Measurements from ENCODE around the gene ALG12.

DNA sequence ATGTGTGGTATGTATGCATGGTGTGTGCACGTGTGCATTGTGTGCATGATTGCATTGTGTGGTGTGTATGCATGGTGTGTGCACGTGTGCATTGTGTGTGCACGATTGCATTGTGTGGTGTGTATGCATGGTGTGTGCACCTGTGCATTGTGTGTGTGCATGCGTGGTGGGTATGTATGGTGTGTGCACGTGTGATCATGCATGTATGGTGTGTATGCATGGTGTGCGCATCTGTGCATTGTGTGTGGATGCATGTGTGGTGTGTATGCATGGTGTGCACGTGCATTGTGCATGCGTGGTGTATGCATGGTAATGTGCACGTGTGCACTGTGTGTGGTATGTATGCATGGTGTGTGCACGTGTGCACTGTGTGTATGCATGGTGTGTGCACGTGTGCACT lies 16.8 kb downstream of the ALG12 start:
- TF ChIP-seq POLR2A (IDR thresholded peaks at IDR 0.05) (no peak), CTCF (IDR thresholded peaks at IDR 0.05) (no peak), POLR2AphosphoS5 (IDR thresholded peaks at IDR 0.05) (no peak)
